NCI-H1105 (cell line): ENCODE results near the gene CNTN2.
A peak's percentile ranks its signal among the peaks of the same experiment; 100 is the strongest.

Experiments
- DNase-seq: peaks from one replicate; lab custom pipeline; 2025; lab: John Stamatoyannopoulos, UW

The CNTN2 gene

GRCh38 chr1:205042911-205043806 is at the start of gene CNTN2:
Gene CNTN2, plus strand, starts transcription at chr1:205043212. Its CDS starts 9,974 bp downstream, at chr1:205053186.
- peak; percentile 62 for DNase-seq

DNA sequence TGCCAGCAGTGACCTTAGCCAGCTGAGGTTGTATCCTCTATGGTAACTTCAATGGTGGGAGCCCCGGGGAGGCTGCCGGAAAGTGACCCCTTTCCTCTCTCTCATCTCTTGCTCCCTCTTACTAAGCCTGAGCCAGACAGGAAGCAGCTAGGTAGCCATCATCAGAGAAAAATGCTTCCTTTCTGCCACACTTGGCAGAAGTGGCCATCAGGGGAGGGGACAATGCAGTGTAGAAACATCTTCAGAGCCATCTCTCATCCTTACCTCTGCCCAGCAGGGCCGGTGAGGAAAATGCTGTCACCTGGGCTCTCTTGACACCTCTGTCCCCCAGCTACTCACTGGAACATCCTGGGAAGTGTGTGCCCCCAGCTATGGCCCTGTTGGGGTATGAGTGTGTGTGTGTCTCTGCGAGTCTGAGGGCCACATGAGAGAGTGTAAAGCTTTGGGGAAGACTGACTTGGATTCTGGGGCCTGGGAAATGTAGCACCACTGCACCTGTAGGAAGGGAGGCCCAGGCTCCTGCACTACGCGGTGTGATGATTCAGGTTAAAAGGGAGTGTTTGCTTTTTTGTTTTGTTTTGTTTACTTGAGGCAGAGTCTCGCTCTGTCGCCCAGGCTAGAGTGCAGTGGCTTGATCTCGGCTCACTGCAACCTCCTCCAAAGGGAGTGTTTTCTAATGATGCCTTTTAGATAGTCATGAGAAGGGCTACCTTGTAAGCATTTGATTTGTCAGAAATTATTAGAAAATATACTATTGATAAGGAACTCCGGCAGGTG is 48.7 kb upstream of the CNTN2 start:
- no peak for DNase-seq

- no peak for DNase-seq
These were observed 46.0 kb upstream of the CNTN2 start for GRCh38 chr1:204996981-204997380.

GRCh38 chr1:204997591-204998355 is 45.2 kb upstream of the CNTN2 start:
- DNase-seq = no peak

- no peak for DNase-seq
These were observed 41.9 kb upstream of the CNTN2 start for GRCh38 chr1:205001162-205001561.

GRCh38 chr1:205002705-205003104 is 40.3 kb upstream of the CNTN2 start:
- DNase-seq = no peak

- DNase-seq = no peak
These were observed 39.5 kb upstream of the CNTN2 start for GRCh38 chr1:205003358-205004131.

DNA sequence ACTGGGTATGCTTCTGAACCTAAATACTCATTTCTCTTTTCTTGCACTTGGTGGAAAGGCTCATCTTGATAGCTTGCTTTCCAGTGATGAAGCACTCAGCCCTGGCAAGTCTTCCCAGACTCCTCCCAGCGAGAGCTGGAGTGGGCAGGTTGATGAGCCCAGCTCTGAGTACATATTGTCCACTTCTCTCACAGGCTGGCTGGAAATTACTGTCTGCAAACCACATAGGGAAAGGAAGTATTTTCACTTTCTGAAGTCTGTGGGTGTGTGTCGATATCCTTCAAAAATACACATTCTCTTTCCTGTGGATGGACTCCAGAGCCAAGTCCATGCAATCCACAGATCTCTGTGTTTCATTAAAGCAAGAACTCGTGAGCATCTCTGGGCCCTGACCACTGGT is 38.7 kb upstream of the CNTN2 start:
- no peak for DNase-seq

DNA sequence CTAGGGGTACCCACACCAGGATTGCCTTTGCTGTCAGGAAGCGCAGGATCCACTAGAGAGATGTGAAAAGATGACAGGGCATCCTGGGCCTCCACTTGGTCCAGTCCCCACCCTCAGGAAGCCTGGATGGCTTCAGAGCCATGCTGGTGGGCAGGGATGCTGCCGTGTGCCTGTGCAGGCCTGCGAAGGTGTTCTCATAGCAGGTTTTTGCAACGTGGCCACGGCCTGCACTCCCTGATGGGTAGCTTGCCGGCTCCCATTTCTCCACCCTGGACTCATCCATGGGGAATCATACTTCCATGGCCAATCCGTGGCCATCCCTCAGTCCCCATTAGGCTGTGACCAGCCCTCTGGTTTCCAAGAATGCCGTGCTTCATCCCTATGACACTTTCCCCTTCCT is 34.1 kb upstream of the CNTN2 start:
- DNase-seq = no peak

DNA sequence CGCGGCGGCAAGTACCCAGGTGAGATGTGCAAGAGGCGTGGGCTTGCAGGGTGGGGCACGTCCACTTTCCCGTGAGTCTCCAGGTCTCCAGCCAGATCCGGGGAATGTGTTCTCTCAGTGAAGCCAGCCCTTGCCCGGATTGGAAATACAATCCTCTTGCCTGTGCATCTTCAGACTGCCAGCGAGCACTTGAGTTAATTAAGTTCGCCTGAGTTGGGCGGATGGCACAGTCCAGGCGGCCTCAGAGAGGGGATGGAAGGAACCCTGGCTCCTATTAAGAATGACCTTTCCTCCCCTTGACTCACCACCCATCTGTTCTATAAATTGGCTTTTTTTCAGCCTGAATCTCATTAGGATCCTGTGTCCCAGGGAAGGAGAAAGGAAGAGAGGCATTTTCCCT is 33.3 kb upstream of the CNTN2 start:
- no peak for DNase-seq

- DNase-seq = no peak
These were observed 30.4 kb upstream of the CNTN2 start for GRCh38 chr1:205012391-205013140.

DNA sequence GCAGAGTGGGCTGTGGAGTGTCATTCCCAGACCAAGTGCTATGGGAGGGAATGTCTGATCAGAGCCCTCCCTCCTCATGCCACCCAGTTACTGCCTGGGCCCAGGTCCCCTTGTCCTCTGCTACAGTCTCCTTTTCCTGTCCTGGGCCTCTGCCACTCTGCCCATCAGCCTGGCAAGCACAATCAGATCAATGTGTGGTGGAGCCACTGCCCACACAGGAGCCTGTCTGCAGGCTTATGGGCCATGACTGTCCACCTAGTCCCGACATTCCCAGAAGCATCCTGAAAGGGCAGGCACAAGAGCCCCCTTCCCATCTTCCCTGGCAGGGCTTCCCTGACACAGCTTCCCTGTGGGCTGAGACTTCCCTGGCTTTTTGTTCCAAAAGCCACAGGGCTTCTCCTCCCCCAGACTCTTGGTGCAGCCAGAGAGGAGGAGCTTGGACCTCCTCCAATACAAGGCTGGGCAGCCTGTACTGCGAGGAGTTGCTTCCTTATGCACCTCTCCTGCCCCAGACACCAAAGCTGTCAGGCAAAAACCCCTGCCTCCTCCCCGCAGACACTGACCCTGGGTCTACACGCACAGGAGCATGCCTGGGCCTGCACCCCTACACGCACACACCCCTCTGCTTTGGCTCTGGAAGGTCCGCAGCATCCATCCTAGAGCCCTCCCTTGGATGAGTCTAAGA is 29.2 kb upstream of the CNTN2 start:
- DNase-seq = peak; percentile 67

GRCh38 chr1:205014783-205015182 is 28.2 kb upstream of the CNTN2 start:
- DNase-seq = no peak

DNA sequence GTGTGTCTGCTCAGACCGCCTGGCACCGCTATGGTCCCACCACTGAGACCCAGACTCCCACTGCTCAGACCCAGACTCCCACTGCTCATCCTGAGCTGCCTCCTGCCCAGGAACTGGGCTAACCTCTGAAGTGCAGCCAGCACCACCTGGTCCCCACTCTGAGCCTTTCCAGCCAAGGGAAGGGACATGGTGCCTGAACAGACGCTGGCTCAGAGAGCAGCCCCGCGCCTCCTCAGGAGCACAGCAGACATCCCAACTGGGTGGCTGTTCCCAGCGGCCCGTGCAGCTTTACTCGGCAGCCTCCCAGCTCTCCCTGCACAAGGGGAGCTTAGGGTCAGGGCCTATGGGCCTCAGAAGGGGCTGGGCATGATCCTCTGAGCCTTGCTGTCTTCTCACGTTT is 27.8 kb upstream of the CNTN2 start:
- no peak for DNase-seq

DNA sequence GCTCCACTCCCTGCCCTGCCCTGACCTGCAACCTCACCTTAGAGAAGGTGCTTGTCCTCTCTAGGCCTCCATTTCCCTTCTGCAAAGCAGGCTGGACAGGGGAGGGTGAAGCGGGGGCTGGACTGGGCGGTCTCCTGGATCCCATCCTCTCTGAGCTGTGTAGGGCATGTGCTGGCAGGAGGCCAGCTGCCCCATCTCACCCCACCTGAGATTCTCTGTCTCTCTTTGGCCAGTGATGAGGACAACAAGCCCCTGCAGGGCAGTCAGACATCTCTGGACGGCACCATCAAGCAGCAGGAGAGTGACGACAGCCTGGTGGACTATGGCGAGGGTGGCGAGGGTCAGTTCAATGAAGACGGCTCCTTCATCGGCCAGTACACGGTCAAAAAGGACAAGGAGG is 26.9 kb upstream of the CNTN2 start:
- DNase-seq = no peak

DNA sequence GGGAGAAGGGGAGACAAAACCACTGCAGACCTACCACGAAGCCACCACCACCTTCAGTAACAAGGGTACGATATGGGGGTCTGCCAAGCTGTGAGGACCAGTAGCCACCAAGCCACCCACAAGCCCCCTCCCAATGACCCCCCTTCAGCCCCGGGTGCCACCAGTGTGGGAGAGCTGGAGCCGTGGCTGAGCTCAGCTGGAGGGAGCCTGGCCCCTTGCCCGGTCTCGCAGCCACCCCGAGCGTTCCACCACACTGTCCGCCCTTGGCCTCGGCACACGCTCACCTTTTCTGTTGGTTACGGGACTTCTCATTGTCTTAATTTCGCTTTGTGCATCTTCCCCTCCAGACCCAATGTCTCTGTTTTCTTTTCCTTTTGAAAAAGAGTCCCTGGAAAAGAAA is 26.4 kb upstream of the CNTN2 start:
- DNase-seq = no peak

GRCh38 chr1:205017001-205017400 is 26.0 kb upstream of the CNTN2 start:
- no peak for DNase-seq

GRCh38 chr1:205017766-205018165 is 25.2 kb upstream of the CNTN2 start:
- no peak for DNase-seq

DNA sequence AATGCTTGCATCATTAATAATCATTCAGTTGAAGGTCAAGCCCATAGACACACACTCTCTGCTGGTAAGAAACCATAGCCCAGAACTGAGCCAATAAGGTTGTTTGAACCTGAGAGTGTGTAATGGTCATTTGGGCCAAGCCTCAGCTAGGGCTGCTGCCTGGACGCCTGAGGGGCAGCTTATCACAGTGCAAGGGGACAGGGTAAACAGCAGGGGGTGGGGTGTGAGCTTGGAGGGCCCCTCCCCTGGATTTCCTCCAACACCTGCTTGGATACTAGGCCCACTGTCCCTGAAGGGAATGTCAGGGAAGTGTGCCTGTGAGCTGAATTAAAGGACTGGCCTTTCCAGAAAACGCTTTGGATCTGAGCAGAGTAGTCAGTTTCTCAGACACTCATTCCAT is 24.6 kb upstream of the CNTN2 start:
- DNase-seq = no peak

GRCh38 chr1:205020466-205020865 is 22.5 kb upstream of the CNTN2 start:
- no peak for DNase-seq
